GM10248 (cell line): ENCODE measurements around the gene PGAM2.

Source experiments
- CTCF ChIA-PET: fragments of 300-600 bp; sonication (Branson Sonifier 250); formaldehyde crosslinking; extraction: SDS; loops from one replicate; lab custom pipeline; 2021; ENCODE audit warnings: antibody characterized with exemption; lab: Yijun Ruan, JAX
- POLR2A ChIA-PET: fragments of 350-650 bp; sonication (Branson Sonifier 250); formaldehyde crosslinking; extraction: SDS; loops from one replicate; lab custom pipeline; 2020; ENCODE audit warnings: antibody characterized with exemption; lab: Yijun Ruan, JAX
- DNase-seq: peaks from one replicate; pipeline ENCODE4 v3.0.0; 2012; ENCODE audit errors: extremely low spot score
- TF ChIP-seq, protein P1 (sequence below): IDR thresholded peaks from 2 replicates; pipeline ENCODE4 v1.5.1; 2012; ENCODE audit warnings: mild to moderate bottlenecking, low read depth; ENCODE audit errors: extremely low read depth, missing control alignments, control extremely low read depth

PGAM2 gene

DNA sequence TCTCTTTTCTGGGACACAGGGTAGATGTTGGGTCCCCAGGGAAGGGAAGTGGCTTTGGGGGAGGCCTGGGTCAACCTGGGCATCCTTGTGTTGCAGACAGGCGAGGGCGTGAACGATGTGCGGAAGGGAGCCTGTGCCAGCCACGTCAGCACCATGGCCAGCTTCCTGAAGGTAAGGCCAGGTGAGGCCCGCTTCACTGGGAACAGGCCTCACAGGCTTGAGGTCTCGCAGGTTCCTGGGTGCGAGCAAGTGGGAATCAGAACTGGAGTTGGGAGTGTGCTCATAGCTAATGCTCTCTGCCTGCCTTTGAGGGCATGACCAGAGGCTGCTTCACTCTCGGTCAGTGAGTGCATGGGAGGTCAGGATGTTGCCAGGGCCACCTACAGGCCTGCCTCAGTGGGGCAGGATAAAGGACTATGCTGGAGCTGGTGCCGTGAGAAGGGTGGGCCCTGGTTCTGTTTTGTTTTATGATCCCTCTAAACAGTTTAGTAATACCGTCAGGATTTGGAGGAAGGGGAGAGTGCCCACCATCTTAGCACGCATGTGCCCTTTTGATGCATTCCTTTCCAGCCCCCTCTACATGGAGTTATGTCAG is 12.5 kb downstream of the PGAM2 start:
- ChIA-PET CTCF (interaction anchor here (1.3 kb wide), 1 partner anchor 20 kb away, joined by 3 read pairs; no protein-coding TSS in a partner anchor), POLR2A (no interaction called here)
- TF ChIP-seq, protein P1, sequence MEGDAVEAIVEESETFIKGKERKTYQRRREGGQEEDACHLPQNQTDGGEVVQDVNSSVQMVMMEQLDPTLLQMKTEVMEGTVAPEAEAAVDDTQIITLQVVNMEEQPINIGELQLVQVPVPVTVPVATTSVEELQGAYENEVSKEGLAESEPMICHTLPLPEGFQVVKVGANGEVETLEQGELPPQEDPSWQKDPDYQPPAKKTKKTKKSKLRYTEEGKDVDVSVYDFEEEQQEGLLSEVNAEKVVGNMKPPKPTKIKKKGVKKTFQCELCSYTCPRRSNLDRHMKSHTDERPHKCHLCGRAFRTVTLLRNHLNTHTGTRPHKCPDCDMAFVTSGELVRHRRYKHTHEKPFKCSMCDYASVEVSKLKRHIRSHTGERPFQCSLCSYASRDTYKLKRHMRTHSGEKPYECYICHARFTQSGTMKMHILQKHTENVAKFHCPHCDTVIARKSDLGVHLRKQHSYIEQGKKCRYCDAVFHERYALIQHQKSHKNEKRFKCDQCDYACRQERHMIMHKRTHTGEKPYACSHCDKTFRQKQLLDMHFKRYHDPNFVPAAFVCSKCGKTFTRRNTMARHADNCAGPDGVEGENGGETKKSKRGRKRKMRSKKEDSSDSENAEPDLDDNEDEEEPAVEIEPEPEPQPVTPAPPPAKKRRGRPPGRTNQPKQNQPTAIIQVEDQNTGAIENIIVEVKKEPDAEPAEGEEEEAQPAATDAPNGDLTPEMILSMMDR, result no peak
- no peak for DNase-seq

DNA sequence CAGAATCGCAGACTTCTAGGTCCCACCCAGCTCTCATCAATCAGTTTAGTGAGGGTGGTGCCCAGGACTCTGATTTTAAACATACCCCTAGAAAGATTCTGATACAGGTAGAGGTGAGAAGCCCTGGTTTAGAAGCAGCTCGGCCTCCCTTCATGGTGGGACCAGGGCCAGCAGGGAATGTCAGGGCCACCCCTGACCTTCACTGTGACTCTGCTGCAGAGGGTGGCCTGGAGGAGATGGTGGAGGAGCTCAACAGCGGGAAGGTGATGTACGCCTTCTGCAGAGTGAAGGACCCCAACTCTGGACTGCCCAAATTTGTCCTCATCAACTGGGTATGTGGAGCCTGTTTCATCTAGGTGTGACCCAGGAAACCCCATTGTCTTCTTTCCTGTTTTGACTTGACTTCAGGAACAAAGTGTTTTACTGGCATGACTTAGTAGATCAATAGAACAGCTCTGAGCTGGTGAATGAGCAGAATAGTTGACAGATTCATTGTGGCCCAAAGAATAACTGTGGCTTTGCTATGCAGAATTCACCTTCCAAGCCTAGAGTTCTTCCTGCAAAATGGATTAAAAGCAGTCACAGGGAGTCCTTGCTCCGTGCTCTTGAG is 13.7 kb downstream of the PGAM2 start:
- POLR2A ChIA-PET, result no interaction called here
- no peak for DNase-seq
- CTCF ChIA-PET, result no interaction called here
- TF ChIP-seq, protein P1, result no peak

DNA sequence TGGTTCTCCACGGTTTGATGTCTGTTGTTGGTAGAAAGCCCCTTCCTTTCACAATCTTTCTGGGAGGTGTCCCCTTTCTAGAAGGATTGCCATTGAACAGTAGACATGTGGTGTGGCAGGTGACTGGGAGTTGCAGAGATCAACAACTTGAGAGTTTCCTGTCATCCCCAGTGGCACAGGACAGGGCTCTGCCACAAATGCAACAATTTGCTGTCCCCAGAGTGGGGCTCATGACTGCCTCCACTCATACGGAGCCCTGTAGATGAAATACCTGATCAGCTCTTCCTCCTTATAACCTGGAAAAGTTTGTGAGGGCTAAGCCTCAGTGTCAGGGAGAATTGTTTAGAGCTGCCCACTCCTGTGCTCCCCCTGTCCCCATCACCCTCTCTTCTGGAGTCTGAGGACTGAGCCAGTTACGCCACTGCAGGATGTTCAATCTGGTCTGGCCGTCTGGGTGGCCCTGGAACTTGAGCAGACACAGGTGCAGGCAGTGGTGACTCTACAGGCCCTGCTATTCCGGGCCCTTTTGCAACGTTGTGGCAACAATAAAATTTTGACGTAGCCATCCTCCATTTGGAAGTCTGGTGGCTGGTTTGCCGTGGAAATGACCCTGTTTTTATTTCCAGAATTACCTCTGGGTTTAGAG is 14.3 kb downstream of the PGAM2 start:
- ChIA-PET CTCF (interaction anchor here (1.9 kb wide), 1 partner anchor 17 kb away, joined by 5 read pairs; no protein-coding TSS in a partner anchor), POLR2A (no interaction called here)
- TF ChIP-seq, protein P1, result no peak
- DNase-seq, result no peak

DNA sequence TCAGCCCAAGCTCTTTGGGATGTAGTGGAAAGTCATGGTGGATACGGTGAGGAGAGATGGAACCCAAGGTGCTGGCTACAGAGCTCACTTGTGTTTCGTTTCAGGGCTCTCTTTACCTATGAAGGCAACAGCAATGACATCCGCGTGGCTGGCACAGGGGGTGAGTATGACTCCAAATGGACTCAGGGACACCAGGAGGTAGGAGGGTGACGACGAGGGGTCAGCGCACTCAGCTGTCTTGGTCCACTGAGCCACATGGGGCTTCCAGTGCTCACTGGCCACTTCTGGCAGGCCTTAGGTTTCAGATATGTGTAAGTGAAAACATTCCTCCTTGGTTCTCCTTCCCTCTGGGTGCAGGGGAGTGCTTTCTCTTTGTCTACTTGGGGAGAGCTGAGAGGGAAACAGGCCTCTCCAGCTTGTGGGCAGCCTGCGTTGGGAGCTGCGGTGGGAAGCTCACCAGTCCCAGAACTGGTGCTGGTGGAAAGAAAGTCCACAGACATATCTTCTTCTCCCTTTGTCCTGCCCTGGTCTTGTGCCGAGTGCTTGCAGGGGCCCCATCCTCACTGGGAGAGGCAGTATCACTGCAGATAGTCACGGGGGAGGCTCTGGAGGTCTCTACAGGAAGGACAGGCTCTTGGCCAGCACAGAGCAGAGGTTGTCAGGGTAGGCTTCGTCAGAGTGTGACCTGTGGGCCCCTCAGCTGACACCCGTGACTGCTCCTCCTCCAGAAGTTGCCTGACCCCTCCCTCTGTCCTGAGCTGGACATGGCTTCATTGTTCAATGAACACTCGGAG is 15.0 kb downstream of the PGAM2 start:
- TF ChIP-seq, protein P1, result no peak
- no peak for DNase-seq
- ChIA-PET CTCF (interaction anchor here (0.6 to 1.9 kb wide), 3 partner anchors 16 to 22 kb away, joined by 3 to 5 read pairs (median 3); no protein-coding TSS in a partner anchor), POLR2A (interaction anchor here (1.3 kb wide), 1 partner anchor 14 kb away, joined by 3 read pairs; no protein-coding TSS in a partner anchor)

DNA sequence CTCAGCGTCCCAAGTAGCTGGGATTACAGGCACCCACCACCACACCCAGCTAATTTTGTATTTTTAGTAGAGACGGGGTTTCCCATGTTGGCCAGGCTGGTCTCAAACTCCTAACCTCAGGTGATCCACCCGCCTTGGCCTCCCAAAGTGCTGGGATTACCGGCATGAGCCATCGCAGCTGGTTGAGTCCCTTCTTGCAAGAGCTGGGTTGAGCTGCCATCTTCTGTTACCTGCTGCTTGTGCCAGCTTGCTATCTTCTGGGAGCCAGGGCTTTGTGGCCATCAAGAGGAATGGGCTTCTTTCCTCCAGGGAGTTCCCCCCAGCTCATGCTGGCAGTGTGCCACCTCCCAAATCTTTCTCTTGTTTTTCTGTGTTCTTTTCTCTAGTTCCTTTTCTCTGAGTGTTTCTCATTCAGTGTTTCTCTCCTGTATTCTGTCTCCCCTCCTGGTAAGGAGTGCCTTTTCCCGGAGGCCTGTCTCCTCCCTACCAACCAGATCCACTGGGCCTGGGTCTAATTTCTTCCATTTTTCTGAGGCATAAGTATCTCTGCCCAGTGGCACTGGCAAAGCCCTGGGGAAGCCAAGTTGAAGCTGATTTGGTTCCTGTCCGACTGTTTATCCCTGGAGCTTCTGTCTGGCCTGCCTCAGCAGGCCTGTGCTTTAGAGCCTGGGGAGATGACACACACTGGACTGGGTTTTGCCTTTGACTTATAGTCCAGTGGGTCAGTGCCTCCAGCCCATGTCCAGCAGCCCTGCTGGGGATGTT is 17.2 kb downstream of the PGAM2 start:
- ChIA-PET POLR2A (no interaction called here), CTCF (interaction anchor here (0.8 to 1.4 kb wide), 2 partner anchors 10 to 33 kb away, joined by 3 read pairs; no protein-coding TSS in a partner anchor)
- TF ChIP-seq, protein P1, result no peak
- no peak for DNase-seq
